AG08395 (cell line): ENCODE measurements around the gene TCF3.
"Not testable (repeated sequence)": the region's sequence is repeated elsewhere in the genome, so short reads cannot be mapped to it uniquely, and the experiment has no call there.

ENCODE experiments used
- DNase-seq: peaks from one replicate; pipeline ENCODE4 v3.0.0; 2012; ENCODE audit warnings: mixed read lengths, low spot score

TCF3 gene

GRCh38 chr19:1672769-1673644 is 20.6 kb upstream of the TCF3 start:
- no peak for DNase-seq

DNA sequence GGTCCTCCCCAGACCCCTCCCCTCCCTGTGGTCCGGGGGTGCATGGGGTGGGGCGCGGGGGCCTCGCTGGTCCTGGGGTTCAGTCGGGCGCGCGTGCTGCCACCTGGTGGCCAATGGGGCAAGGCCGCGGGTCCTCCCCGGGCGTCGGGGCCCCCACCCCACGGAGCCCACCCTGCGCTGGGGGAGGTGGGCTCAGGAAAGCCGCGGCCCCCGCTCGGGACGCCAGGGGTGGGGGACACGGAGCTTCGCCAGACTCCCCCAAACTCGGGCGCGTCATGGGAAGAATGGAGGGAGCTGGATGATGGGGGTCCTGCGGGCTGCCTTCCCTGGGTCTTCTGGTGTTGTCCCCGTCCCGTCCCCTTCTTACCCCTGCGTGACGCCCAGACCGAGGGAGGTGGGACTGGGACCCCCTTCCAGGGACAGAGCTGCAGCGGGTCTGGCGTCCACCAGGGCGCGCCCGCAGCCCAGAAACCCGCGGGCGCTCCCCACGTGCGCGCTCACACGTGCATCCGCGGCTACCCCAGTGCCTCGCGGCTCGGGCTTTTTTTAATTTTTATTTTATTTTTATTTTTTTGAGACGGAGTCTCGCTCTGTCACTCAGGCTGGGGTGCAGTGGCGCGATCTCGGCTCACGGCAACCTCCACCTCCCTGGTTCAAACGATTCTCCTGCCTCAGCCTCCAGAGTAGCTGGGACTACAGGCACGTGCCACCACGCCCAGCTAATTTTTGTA is 19.8 kb upstream of the TCF3 start:
- DNase-seq, result peak; percentile 63

- DNase-seq, result no peak
These were observed 19.3 kb upstream of the TCF3 start for GRCh38 chr19:1671716-1672037.

- not testable (repeated sequence) for DNase-seq
These were observed 18.3 kb upstream of the TCF3 start for GRCh38 chr19:1670747-1671146.

GRCh38 chr19:1668486-1669270 is 16.3 kb upstream of the TCF3 start:
- peak; percentile 20 for DNase-seq

- no peak for DNase-seq
These were observed 15.7 kb upstream of the TCF3 start for GRCh38 chr19:1668048-1668485.

DNA sequence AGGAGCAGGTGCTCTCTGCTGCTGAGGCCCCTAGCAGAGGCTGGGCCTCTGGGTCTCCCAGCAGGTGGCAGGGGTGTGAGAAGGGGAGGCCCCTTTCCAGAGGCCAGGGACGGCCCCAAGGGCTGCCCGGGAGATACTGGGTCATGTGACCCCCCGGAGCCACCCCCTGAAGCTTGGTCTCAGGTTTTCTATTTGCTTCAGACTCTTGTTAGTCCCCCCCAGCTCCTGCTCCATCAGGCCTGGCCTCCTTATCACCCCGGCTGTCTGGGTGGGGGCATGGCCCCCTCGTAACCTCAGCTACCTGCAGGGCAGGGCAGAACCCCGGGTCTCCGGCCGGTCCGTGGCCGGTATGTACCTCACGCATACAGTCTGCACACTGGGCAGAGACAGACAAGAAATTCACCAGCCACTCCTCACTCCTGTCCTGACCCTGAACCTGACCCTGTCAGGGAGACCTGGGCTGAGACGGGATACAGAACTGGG is 13.2 kb upstream of the TCF3 start:
- DNase-seq, result no peak

- DNase-seq, result no peak
These were observed 11.4 kb upstream of the TCF3 start for GRCh38 chr19:1663852-1664251.

- DNase-seq, result not testable (repeated sequence)
These were observed 10.8 kb upstream of the TCF3 start for GRCh38 chr19:1663227-1663626.

DNA sequence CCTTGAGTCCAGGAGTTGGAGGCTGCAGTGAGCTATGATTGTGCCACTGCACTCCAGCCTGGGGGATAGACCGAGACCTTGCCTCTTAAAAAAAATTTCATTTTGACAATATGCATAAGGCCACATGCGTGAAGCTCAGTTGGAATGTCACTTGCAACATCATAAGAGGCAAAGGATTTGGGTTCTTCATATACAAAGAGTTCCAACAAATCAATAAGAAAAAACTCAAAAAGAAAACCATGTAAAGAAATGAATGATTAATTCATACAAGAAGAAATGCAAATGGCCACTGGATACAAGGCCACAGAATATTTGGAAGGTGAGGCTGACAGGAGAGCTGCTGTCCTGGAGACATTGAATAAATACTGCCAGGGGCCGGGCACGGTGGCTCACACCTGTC is 9.6 kb upstream of the TCF3 start:
- DNase-seq, result no peak

GRCh38 chr19:1659084-1659427 is 6.6 kb upstream of the TCF3 start:
- no peak for DNase-seq

GRCh38 chr19:1658150-1659083 is 6.0 kb upstream of the TCF3 start:
- DNase-seq, result no peak

- DNase-seq, result no peak
These were observed 5.3 kb upstream of the TCF3 start for GRCh38 chr19:1657746-1658145.

DNA sequence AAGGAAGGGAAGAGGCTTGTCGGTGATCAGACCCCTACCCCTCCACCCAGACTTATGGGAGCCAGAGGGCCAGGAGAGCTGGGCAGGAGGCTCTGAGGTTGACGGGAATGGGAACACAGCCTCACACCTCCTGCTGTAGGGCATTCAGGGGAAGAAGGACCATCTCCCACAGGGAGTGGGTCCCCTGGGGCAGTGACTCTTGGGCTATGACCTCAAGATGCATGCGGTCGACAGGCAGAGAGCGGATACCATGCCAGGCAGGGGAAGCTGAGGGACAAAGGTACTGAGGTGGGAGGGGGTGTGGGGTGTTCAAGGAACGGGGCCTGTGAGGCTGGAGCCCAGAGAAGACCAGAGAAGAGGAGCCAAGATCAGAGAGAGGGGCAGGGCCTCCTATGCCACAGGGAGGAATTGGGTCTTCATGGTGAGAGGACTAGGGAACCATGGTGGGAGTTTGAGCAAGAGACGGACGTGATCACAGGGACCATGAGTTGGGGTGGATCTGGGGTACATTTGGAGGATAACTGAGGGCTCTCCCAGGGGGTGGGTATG is 4.6 kb upstream of the TCF3 start:
- DNase-seq, result no peak

DNA sequence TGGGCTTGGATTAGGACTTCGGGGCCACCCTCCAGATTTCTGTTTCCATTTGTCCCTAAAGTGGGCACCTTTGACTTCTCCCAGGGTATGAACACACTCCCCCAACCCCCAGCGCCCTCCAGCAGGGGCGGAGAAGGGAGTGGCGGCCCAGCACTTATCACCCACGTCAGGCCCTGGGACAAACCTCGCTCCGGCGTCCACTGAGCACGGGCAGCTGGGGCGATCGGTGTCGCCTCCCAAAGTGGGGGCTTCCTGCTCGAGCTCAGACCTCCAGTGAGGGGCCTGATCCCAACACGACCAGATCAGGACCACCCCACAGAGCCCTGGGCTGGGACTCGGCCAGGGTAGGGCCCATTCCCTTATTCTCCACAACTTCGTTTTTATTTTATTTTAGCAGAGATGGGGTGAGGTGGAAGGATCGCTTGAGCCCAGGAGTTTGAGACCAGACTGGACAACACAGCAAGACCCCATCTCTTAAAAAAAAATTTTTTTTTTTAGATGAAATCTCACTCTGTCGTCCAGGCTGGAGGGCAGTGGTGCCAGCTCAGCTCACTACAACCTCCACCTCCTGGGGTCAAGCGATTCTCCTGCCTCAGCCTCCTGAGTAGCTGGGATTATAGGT is 3.7 kb upstream of the TCF3 start:
- no peak for DNase-seq

GRCh38 chr19:1655131-1655981 is 2.9 kb upstream of the TCF3 start:
- DNase-seq, result no peak

DNA sequence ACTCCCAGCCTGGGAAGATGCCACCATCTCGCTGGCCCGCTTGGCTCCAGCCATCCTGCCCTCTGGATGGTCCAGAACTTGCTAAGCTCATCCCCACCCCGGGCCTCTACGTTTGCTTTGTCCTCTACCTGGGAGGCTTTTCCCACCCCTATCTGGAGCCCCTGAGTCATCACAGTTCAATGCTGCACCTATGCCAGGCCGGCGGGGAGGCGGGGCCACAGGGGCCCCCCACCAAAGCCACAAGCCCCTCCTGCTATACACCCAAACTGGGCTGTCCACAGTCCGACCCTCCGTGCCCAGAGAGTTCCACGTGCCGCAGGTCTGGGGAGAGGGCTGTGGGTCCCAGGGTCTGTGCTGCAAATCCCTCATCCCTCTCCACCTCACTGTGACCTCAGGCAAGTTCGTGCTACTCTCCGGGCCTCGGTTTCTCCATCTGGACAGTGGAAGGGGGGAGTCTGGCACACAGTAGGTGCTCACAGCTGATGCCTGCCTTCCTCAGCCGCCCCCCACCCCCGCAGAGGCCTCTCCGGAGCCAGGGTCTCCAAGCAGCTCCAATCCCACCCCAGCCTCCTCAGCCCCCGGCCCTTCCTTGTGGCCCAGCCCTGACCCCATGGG is 1.9 kb upstream of the TCF3 start:
- DNase-seq, result no peak

GRCh38 chr19:1653300-1653628 is 849 bp upstream of the TCF3 start:
- DNase-seq, result no peak

DNA sequence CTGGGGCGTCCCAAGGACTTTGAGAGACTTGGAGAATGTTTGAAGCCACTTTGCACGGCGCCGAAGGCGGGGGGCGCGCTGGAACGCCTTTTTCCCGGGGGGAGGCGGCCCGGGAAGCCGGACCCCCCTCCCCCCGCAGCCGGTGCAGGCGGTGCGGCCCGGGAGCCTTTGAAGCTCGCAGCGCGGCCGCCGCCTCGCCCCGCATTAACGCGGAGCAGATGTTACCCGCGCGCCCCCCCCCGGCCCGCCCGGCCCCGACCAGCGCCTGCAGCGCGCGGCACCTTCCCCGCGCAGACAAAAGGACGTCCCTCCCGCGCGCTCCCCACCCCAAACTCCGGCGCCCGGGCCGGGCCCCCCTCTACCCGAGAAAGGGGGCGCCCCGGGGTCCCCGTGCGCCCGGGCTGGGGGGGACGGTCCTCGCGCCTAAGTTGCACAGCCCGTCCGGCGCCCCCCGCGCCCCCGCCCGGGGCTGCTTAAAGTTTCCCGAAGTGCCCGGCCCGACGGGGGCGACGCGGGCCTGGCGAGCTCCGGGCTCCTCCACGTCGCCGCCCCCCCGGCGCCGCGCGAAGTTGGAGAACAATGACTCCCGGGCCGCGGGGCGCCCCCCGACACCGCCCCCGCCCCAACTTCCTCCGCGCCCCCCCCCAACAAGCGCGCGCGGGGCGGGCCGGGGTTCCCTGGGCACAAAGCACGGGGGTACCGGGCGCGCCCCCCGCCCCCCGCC is 685 bp downstream of the TCF3 start:
- DNase-seq, result peak; percentile 45
